Esophagus squamous epithelium (tissue), 4 donors: ENCODE measurements around the gene MRFAP1L1.

ENCODE experiments used
- POLR2A ChIP-seq, 4 donors: fragments of 450-650 bp; IDR thresholded peaks; one replicate each; pipeline ENCODE4 v1.6.1; 2017; ENCODE audit warnings: antibody characterized with exemption in 4 of 4, mild to moderate bottlenecking in 4 of 4, moderate library complexity in 3 of 4
- TF ChIP-seq, protein P1 (sequence below), 6 experiments: fragments of 450-650 bp in 4 of 6; fragments of 200-600 bp in 2 of 6; sonication (generic) in 2 of 6; IDR thresholded peaks; one replicate each; pipeline ENCODE4 v1.5.1; 2016 to 2019; ENCODE audit warnings: antibody characterized with exemption in 6 of 6, mild to moderate bottlenecking in 4 of 6, moderate library complexity in 4 of 6

DNA sequence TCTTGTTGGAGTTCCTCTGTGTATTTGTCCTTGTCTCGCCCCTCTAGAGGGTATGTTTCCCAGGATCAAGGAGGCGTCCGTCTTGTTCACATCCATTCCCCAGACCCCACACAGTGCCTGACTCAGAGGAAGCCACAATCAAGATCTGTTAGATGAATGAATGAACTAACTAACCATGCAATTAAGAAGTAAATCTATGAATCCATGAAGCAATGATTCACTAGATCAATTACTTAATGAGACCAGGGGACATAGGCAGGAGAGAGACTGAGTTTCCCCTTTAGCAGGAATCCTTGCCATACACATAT, 18.2 kb upstream of the MRFAP1L1 start:
- TF ChIP-seq POLR2A (IDR thresholded peaks at IDR 0.05) = no peak
- TF ChIP-seq, protein P1, sequence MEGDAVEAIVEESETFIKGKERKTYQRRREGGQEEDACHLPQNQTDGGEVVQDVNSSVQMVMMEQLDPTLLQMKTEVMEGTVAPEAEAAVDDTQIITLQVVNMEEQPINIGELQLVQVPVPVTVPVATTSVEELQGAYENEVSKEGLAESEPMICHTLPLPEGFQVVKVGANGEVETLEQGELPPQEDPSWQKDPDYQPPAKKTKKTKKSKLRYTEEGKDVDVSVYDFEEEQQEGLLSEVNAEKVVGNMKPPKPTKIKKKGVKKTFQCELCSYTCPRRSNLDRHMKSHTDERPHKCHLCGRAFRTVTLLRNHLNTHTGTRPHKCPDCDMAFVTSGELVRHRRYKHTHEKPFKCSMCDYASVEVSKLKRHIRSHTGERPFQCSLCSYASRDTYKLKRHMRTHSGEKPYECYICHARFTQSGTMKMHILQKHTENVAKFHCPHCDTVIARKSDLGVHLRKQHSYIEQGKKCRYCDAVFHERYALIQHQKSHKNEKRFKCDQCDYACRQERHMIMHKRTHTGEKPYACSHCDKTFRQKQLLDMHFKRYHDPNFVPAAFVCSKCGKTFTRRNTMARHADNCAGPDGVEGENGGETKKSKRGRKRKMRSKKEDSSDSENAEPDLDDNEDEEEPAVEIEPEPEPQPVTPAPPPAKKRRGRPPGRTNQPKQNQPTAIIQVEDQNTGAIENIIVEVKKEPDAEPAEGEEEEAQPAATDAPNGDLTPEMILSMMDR (IDR thresholded peaks at IDR 0.05) = no peak
